GM23338 (cell line): ENCODE measurements around the gene PDE7B. TPM values are rescaled to one million over a fixed set of nuclear protein-coding genes. Genes with fewer than 3 reads are reported as not detected.

ENCODE experiments used
- ATAC-seq: fragments of 200-7000 bp; cut with Tn5 transposase; 3 replicates; pipeline ENCODE4 v1.9.1; 2020
- DNase-seq: peaks from one replicate; pipeline ENCODE4 v3.0.0-alpha.2; 2015; ENCODE audit warnings: low spot score
- H2AFZ ChIP-seq: fragments of 200-600 bp; sonication (generic); 2 replicates; pipeline ENCODE4 v1.8.0; 2016; ENCODE audit warnings: antibody characterized with exemption, mild to moderate bottlenecking, moderate library complexity
- H3F3A ChIP-seq: fragments of 200-600 bp; sonication (generic); replicated peaks from 2 replicates; pipeline ENCODE4 v1.8.0; 2017; ENCODE audit warnings: antibody characterized with exemption, mixed run types, low read depth
- H3K27ac ChIP-seq: fragments of 200-600 bp; sonication (generic); 2 replicates; pipeline ENCODE4 v1.6.1; 2016; ENCODE audit warnings: low read depth
- H3K27me3 ChIP-seq: fragments of 200-600 bp; sonication (generic); 2 replicates; pipeline ENCODE4 v1.8.0; 2016; ENCODE audit warnings: mild to moderate bottlenecking, mixed run types, moderate library complexity; ENCODE audit not compliant: insufficient read depth
- H3K36me3 ChIP-seq: fragments of 200-600 bp; sonication (generic); 2 replicates; pipeline ENCODE4 v1.8.0; 2016; ENCODE audit warnings: mild to moderate bottlenecking; ENCODE audit not compliant: insufficient read depth
- H3K4me1 ChIP-seq: fragments of 200-600 bp; sonication (generic); 2 replicates; pipeline ENCODE4 v1.8.0; 2016; ENCODE audit warnings: mild to moderate bottlenecking, moderate library complexity; ENCODE audit not compliant: insufficient read depth
- H3K4me2 ChIP-seq: fragments of 200-600 bp; sonication (generic); 2 replicates; pipeline ENCODE4 v1.7.1; 2017; ENCODE audit warnings: mixed run types
- H3K4me3 ChIP-seq: fragments of 200-600 bp; sonication (generic); 2 replicates; pipeline ENCODE4 v1.6.1; 2016; ENCODE audit warnings: mixed run types
- H3K79me2 ChIP-seq: fragments of 200-600 bp; sonication (generic); replicated peaks from 2 replicates; pipeline ENCODE4 v1.8.0; 2017; ENCODE audit warnings: mild to moderate bottlenecking; ENCODE audit not compliant: insufficient read depth
- H3K9me2 ChIP-seq: fragments of 200-600 bp; sonication (generic); 2 replicates; pipeline ENCODE4 v1.8.0; 2017; ENCODE audit not compliant: insufficient read depth
- H4K20me1 ChIP-seq: fragments of 200-600 bp; sonication (generic); replicated peaks from 2 replicates; pipeline ENCODE4 v1.8.0; 2017; ENCODE audit warnings: mild to moderate bottlenecking; ENCODE audit not compliant: insufficient read depth
- H3K27ac Mint-ChIP-seq: 2 replicates; pipeline ENCODE4 v1.8.0; 2020; ENCODE audit warnings: inconsistent platforms, mild to moderate bottlenecking, moderate library complexity, mixed read lengths
- H3K27me3 Mint-ChIP-seq: 3 replicates; pipeline ENCODE4 v1.8.0; 2022; ENCODE audit warnings: low read depth, mild to moderate bottlenecking, moderate library complexity, mixed read lengths, inconsistent platforms; ENCODE audit not compliant: insufficient read depth, poor library complexity
- H3K36me3 Mint-ChIP-seq: 3 replicates; pipeline ENCODE4 v1.8.0; 2021; ENCODE audit warnings: low read depth, mild to moderate bottlenecking, inconsistent platforms, moderate library complexity, mixed read lengths
- H3K4me1 Mint-ChIP-seq: 3 replicates; pipeline ENCODE4 v1.8.0; 2020; ENCODE audit warnings: mild to moderate bottlenecking, inconsistent platforms, mixed read lengths
- H3K4me3 Mint-ChIP-seq: 3 replicates; pipeline ENCODE4 v1.8.0; 2021; ENCODE audit warnings: moderate library complexity, mild to moderate bottlenecking, inconsistent platforms, mixed read lengths
- H3K9me3 Mint-ChIP-seq: 3 replicates; pipeline ENCODE4 v1.8.0; 2020; ENCODE audit warnings: moderate library complexity, mild to moderate bottlenecking, inconsistent platforms, mixed read lengths
- CREB1 ChIP-seq: fragments of 250-450 bp; sonication (Bioruptor Pico); IDR thresholded peaks from 2 replicates; pipeline ENCODE4 v1.5.0; 2020; ENCODE audit warnings: low read depth, mild to moderate bottlenecking, moderate library complexity
- CTCF ChIP-seq, 2 experiments: fragments of 200-600 bp in 1 of 2; sonication (generic) in 1 of 2; conservative IDR thresholded peaks; 2 replicates each; pipeline versions ENCODE4 v1.5.1 to v1.6.1; 2016 to 2017; ENCODE audit warnings: antibody characterized with exemption in 2 of 2, low read depth in 2 of 2, mild to moderate bottlenecking in 2 of 2, moderate library complexity in 1 of 2
- EZH2phosphoT487 ChIP-seq: fragments of 200-600 bp; sonication (generic); IDR thresholded peaks from one replicate; pipeline ENCODE4 v1.8.1; 2018; ENCODE audit warnings: antibody characterized with exemption; ENCODE audit not compliant: unreplicated experiment
- JUNB ChIP-seq: IDR thresholded peaks from one replicate; pipeline ENCODE4 v1.6.1; 2016; ENCODE audit warnings: antibody characterized with exemption; ENCODE audit not compliant: unreplicated experiment
- NANOG ChIP-seq: IDR thresholded peaks from 2 replicates; pipeline ENCODE4 v1.6.1; 2016; ENCODE audit warnings: antibody characterized with exemption, borderline replicate concordance
- POLR2AphosphoS5 ChIP-seq: IDR thresholded peaks from 2 replicates; pipeline ENCODE4 v1.6.1; 2016; ENCODE audit warnings: antibody characterized with exemption, low read depth
- STAT1 ChIP-seq: IDR thresholded peaks from one replicate; pipeline ENCODE4 v1.6.1; 2016; ENCODE audit warnings: antibody characterized with exemption; ENCODE audit not compliant: unreplicated experiment
- ZNF114 ChIP-seq: fragments of 250-450 bp; sonication (Bioruptor Pico); IDR thresholded peaks from 2 replicates; pipeline ENCODE4 v1.5.0; 2020; ENCODE audit warnings: mild to moderate bottlenecking, moderate library complexity
- polyA plus RNA-seq: library from polyadenylated mRNA; unstranded; fragments of >200 nt; fragmentation: Nextera tagmentation; extraction: Ambion mirVana; gene quantifications from 2 replicates; pipeline ENCODE4 v1.2.1, GENCODE V29; 2016
- total RNA-seq: library from RNA; depleted of rRNA; stranded (reverse); fragments of >200 nt; shearing (Covaris generic); gene quantifications from 2 replicates; pipeline ENCODE4 v1.2.3, GENCODE V29; 2014
- TF ChIP-seq, protein P1 (sequence below): IDR thresholded peaks from 2 replicates; pipeline ENCODE4 v1.6.1; 2016; ENCODE audit warnings: antibody characterized with exemption
- TF ChIP-seq, protein P2 (sequence below): IDR thresholded peaks from one replicate; pipeline ENCODE4 v1.6.1; 2018; ENCODE audit warnings: antibody characterized with exemption; ENCODE audit not compliant: unreplicated experiment

PDE7B gene
- total and polyA plus RNA-seq, 2 experiments from 2014 or later: 0.07 TPM; not detected in 1

- Histone ChIP-seq H2AFZ (no peak overlapping the region), H3K27ac (no peak overlapping the region), H3K9me2 (no peaks in the 10 kb centered on the region), H4K20me1 (no peaks in the 10 kb centered on the region), H3K27me3 (no peaks in the 10 kb centered on the region), H3K4me1 (no peaks in the 10 kb centered on the region), H3K79me2 (no peaks in the 10 kb centered on the region), H3F3A (no peaks in the 10 kb centered on the region), H3K4me2 (no peak overlapping the region), H3K4me3 (no peak overlapping the region), H3K36me3 (no peaks in the 10 kb centered on the region)
- Mint-ChIP-seq H3K4me3 (no peak overlapping the region), H3K36me3 (no peaks in the 10 kb centered on the region), H3K4me1 (peaks cover 14% of the 10 kb centered on the region), H3K27ac (no peak overlapping the region), H3K9me3 (no peaks in the 10 kb centered on the region), H3K27me3 (peaks cover 2% of the 10 kb centered on the region)
- no peak for DNase-seq
- ATAC-seq: no peak
- no peak for TF ChIP-seq CTCF (conservative IDR thresholded peaks at IDR 0.05; ENCODE audit: low read depth in 2 of 2)
- no peak for TF ChIP-seq EZH2phosphoT487
- TF ChIP-seq JUNB: no peak
- TF ChIP-seq, protein P1, sequence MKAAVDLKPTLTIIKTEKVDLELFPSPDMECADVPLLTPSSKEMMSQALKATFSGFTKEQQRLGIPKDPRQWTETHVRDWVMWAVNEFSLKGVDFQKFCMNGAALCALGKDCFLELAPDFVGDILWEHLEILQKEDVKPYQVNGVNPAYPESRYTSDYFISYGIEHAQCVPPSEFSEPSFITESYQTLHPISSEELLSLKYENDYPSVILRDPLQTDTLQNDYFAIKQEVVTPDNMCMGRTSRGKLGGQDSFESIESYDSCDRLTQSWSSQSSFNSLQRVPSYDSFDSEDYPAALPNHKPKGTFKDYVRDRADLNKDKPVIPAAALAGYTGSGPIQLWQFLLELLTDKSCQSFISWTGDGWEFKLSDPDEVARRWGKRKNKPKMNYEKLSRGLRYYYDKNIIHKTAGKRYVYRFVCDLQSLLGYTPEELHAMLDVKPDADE: no peak
- TF ChIP-seq STAT1: no peak
- TF ChIP-seq POLR2AphosphoS5: no peak
- TF ChIP-seq, protein P2, sequence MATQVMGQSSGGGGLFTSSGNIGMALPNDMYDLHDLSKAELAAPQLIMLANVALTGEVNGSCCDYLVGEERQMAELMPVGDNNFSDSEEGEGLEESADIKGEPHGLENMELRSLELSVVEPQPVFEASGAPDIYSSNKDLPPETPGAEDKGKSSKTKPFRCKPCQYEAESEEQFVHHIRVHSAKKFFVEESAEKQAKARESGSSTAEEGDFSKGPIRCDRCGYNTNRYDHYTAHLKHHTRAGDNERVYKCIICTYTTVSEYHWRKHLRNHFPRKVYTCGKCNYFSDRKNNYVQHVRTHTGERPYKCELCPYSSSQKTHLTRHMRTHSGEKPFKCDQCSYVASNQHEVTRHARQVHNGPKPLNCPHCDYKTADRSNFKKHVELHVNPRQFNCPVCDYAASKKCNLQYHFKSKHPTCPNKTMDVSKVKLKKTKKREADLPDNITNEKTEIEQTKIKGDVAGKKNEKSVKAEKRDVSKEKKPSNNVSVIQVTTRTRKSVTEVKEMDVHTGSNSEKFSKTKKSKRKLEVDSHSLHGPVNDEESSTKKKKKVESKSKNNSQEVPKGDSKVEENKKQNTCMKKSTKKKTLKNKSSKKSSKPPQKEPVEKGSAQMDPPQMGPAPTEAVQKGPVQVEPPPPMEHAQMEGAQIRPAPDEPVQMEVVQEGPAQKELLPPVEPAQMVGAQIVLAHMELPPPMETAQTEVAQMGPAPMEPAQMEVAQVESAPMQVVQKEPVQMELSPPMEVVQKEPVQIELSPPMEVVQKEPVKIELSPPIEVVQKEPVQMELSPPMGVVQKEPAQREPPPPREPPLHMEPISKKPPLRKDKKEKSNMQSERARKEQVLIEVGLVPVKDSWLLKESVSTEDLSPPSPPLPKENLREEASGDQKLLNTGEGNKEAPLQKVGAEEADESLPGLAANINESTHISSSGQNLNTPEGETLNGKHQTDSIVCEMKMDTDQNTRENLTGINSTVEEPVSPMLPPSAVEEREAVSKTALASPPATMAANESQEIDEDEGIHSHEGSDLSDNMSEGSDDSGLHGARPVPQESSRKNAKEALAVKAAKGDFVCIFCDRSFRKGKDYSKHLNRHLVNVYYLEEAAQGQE: no peak
- no peak for TF ChIP-seq NANOG
- no peak for TF ChIP-seq ZNF114 (CRISPR knock-in tag)
These were observed 184.5 kb downstream of the PDE7B start for GRCh38 chr6:136036071-136036380.

DNA sequence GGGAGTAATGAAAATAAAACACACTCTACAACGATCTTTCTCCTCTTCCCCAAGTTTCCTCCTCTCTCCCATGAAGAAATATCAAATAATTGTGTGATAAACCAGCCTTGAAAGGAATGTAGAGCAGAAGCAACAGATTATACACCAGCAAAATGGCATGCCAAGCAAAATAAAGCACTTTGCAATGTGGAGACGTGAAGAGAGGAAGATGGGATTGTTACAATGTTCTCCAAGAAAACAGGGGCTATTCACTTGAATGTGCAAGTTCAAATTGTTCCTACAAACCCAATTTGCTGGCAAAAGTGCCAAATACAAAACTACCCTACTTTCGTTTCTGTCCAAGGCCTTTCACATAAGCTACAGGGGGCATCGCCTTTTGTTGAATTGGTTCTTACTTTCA, 185.1 kb downstream of the PDE7B start:
- no peak for ATAC-seq
- no peak overlapping the region for H3K4me2 ChIP-seq
- H3K27ac Mint-ChIP-seq: no peak overlapping the region
- TF ChIP-seq CTCF (conservative IDR thresholded peaks at IDR 0.05; ENCODE audit: low read depth in 2 of 2) (no peak), CREB1 (CRISPR knock-in tag) (no peak), JUNB (no peak), STAT1 (no peak)
- TF ChIP-seq, protein P1: no peak

More for the DNA sequence above, 185.1 kb downstream of the PDE7B start:
- no peak overlapping the region for H3K4me3 Mint-ChIP-seq
- no peak for DNase-seq
- no peak overlapping the region for H3K27ac ChIP-seq
- peaks cover 2% of the 10 kb centered on the region for H3K27me3 Mint-ChIP-seq
- H3K36me3 Mint-ChIP-seq: no peaks in the 10 kb centered on the region
- H3K79me2 ChIP-seq: no peaks in the 10 kb centered on the region
- no peaks in the 10 kb centered on the region for H3K9me3 Mint-ChIP-seq
- H4K20me1 ChIP-seq: no peaks in the 10 kb centered on the region
- no peaks in the 10 kb centered on the region for H3K4me1 ChIP-seq
- H3K4me3 ChIP-seq: no peak overlapping the region
- H3K27me3 ChIP-seq: no peaks in the 10 kb centered on the region
- no peak overlapping the region; the same call in 1 of the 2 replicates for H2AFZ ChIP-seq
- no peaks in the 10 kb centered on the region for H3K9me2 ChIP-seq
- H3K4me1 Mint-ChIP-seq: peaks cover 14% of the 10 kb centered on the region
- H3K36me3 ChIP-seq: no peaks in the 10 kb centered on the region
- H3F3A ChIP-seq: no peaks in the 10 kb centered on the region
